CD4-positive, alpha-beta T cell treated with Interleukin-6 at 100 ng/mL for 8 hours (primary cell): ENCODE results near the gene SEC16A.
"Not testable (repeated sequence)": the region's sequence is repeated elsewhere in the genome, so short reads cannot be mapped to it uniquely, and the experiment has no call there.

Experiments used
- DNase-seq: peaks from one replicate; pipeline ENCODE4 v3.0.0-alpha.2; 2020; ENCODE audit warnings: mixed read lengths, low spot score

SEC16A gene

GRCh38 chr9:136438548-136439480 is 44.0 kb downstream of the SEC16A start:
- DNase-seq: peak; percentile 42

GRCh38 chr9:136437839-136438547 is 44.8 kb downstream of the SEC16A start:
- DNase-seq: no peak

DNA sequence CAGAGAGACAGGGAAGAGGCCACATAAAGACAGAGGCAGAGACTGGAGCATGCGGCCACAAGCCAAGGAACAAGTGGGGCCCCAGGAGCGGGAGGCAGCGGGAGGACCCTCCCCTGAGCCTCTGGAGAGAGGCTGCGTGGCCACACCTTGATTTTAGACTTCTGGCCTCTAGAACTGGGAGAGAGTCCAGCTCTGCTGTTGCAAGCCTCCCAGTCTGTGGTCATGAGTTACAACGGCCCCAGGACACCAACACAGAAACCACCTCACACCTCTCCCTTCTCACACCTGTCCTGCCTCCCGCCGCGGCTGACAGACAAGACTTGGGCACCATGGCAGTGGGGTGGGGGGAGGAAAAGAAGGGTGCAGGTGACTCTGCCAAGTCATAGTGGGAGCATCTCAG is 45.4 kb downstream of the SEC16A start:
- DNase-seq: no peak

GRCh38 chr9:136436055-136436634 is 46.7 kb downstream of the SEC16A start:
- DNase-seq: no peak

DNA sequence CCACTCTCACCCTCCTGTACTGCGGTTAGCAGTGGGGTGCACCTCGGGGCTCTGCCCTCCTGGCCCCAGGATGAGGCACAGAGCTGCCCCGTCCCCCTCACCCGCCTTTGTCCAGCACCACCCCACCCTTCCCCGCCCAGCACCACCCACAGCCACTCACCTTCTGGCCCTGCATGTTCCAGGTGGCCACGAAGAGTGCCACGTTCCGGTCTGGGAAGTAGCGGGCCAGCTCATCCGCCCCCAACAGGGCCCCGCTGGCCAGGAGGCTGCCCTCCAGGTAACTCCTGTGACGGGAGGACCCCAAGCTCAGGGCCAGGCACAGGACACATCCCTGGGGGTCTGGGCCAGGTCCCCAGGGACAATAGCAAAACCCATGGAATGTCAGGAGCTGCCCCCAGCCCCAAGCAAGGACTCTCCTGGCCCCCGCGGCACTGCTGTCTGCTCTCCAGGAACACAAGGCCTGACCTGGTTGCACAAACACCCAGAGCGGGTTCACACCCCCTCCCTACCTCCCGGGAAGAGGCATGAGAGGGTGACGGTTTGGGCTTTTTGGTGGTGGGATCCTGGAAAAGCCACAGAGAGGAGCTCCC is 48.2 kb downstream of the SEC16A start:
- DNase-seq: no peak

- DNase-seq: no peak
These were observed 48.8 kb downstream of the SEC16A start for GRCh38 chr9:136433849-136434579.

- no peak for DNase-seq
These were observed 49.7 kb downstream of the SEC16A start for GRCh38 chr9:136433043-136433715.

GRCh38 chr9:136432591-136432990 is 50.2 kb downstream of the SEC16A start:
- DNase-seq: no peak

GRCh38 chr9:136431782-136432350 is 51.0 kb downstream of the SEC16A start:
- no peak for DNase-seq

DNA sequence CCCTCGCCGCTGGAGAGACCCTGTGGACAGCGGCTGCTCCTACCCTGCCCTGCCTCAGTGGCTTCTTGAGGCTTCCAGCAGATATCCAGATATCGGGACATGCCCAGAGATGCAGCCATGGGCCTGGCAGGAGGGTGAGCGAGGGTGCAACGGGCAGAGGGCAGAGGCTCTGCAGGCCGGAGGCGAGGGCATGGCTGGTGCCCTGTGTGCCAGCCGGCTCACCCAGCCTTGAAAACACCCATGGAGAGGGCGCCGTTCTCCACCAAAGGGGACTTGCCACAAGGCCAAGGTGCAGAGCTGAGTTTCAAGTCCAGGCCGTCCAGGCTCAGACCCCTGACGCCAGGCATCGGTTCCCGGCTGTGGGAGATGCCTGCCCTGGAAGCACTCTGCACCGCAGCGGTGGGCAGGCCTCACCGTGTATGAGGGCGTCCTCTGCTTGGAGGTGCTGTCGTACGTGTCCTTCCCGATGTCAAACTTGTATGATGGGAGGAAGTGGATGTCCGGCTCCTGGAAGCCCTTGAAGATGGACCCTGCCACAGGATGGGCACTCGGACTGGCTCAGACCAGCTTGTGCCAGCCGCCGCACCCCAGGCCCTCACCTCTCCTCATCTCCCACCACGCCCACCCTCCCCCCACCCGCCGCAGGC is 52.1 kb downstream of the SEC16A start:
- DNase-seq: no peak

- no peak for DNase-seq
These were observed 53.0 kb downstream of the SEC16A start for GRCh38 chr9:136429683-136430491.

DNA sequence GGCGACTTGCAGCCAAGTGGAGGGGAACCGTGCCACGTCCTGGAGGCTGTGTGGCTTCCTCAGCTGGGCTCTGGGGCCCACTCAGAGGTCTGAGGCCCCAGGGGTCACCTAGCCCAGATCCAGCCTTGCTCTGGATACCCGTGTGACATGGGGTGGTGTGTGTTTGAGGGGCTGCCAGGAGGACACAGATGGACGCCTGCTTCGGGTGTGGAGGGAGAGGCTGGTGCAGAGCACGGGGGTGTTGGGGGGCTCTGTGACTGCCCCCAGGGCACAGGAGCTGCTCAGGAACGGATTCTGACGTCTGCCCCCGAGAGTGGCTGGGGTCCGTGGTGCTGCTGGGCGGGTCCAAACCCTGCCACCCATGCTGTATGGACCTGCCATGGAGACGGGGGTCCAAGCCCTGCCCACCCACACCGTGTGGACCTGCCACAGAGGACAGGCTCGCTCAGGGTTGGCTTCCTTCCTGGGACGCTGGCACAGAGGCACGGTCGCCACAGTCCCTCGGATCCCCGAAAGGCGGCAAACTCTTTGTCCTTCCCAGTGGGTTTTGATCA is 53.7 kb downstream of the SEC16A start:
- no peak for DNase-seq

- no peak for DNase-seq
These were observed 56.1 kb downstream of the SEC16A start for GRCh38 chr9:136426787-136427186.

GRCh38 chr9:136425367-136425766 is 57.5 kb downstream of the SEC16A start:
- DNase-seq: not testable (repeated sequence)

DNA sequence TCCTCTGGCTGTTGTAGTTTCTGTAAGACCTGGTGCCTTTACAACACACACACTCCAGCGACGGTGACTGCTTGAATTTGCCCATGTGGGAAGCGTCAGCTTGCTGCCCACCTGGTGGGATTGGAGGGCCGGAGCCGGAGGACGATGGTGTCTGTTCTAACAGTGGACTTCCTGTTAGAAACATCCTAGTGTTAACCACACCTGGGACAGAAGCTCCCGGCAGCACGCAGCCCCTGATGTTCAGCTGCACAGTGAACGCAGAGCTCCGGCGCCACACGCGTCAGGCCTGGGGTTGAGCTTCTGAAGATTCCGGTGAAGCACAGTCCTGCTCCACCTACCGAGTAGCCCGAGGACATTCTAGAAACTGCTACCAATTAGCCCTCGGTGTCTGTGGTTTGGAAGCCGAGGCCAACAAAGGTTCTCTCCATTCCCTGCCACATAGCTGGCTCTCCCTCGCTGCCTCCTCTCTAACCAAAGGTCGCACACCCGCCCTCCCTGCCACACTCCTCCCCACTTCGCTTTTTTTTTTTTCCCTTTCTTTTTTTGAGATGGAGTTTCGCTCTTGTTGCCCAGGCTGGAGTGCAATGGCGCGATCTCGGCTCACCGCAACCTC is 58.0 kb downstream of the SEC16A start:
- DNase-seq: no peak

DNA sequence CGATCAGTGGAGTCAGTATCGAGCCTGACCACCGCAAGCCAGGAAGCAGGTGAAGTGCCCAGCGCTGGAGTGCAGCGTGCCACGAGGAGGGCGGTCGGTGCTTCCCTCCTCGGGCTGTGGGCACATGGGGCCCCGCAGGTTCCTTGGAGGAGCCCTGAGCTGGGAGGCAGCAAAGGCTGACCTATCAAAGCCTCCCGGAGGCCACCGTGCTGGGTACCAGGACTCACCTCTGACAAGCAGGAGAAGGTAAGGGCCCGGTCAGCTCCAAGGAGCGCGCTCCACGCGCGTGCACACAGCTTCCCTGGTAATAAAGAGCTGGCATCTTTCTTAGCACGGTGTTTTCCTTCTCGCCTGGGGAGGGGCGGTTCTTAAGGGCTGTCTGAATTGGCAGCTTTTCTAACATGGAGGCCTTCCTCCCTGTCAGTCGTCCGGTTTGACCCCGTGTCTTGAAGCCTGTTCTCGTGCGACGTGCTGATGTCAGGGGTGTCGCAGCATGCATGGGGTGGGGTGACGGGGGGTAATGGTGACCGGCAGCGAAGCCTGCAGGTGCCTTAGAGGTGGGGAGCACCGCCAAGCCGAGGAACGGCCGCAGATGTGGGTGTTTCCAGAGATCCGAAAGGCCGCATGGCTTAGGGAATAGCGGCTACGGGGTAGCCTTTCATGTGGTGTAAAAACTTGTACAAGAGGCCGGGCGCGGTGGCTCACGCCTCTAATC is 59.3 kb downstream of the SEC16A start:
- DNase-seq: no peak

DNA sequence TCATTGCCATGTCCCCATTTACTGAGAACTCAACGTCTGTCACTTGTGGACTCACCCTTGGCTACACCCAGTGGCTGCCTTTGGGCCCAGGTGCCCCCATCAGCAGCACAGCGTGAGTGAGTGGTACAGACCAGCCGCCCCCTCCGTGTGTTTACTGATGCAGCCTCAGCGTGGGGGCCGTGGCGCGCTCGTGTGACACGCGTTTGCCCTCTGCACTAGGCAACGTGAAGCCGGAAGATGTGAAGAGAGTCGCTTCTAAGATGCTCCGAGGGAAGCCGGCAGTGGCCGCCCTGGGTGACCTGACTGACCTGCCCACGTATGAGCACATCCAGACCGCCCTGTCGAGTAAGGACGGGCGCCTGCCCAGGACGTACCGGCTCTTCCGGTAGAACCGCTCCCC is 60.0 kb downstream of the SEC16A start:
- no peak for DNase-seq

GRCh38 chr9:136421791-136422190 is 61.0 kb downstream of the SEC16A start:
- no peak for DNase-seq
